Neural progenitor cell (in vitro differentiated cells): ENCODE results near the gene IFT172. TPM values are rescaled to one million over a fixed set of nuclear protein-coding genes. Genes with fewer than 3 reads are reported as not detected.

Experiments
- DNase-seq: peaks from one replicate; pipeline ENCODE4 v3.0.0-alpha.2; 2016; ENCODE audit warnings: low spot score
- H2AFZ ChIP-seq: fragments of 200-600 bp; sonication (generic); replicated peaks from 2 replicates; pipeline ENCODE4 v1.6.1; 2016; ENCODE audit warnings: antibody characterized with exemption
- H3F3A ChIP-seq: fragments of 200-600 bp; sonication (generic); 2 replicates; pipeline ENCODE4 v1.6.1; 2016; ENCODE audit warnings: antibody characterized with exemption, low read depth
- H3K27ac ChIP-seq: fragments of 200-600 bp; sonication (generic); 2 replicates; pipeline ENCODE4 v1.5.1; 2016; ENCODE audit warnings: mild to moderate bottlenecking
- H3K27me3 ChIP-seq: fragments of 200-600 bp; sonication (generic); 2 replicates; pipeline ENCODE4 v1.6.1; 2016; ENCODE audit warnings: mild to moderate bottlenecking, moderate library complexity
- H3K36me3 ChIP-seq: fragments of 200-600 bp; sonication (generic); 2 replicates; pipeline ENCODE4 v1.5.1; 2016
- H3K4me1 ChIP-seq: fragments of 200-600 bp; sonication (generic); 2 replicates; pipeline ENCODE4 v1.6.1; 2016; ENCODE audit warnings: mixed run types
- H3K4me2 ChIP-seq: fragments of 200-600 bp; sonication (generic); 2 replicates; pipeline ENCODE4 v1.6.1; 2016
- H3K4me3 ChIP-seq: fragments of 200-600 bp; sonication (generic); 2 replicates; pipeline ENCODE4 v1.5.1; 2016
- H3K79me2 ChIP-seq: fragments of 200-600 bp; sonication (generic); 2 replicates; pipeline ENCODE4 v1.6.1; 2016; ENCODE audit warnings: low read depth
- H3K9ac ChIP-seq: fragments of 200-600 bp; sonication (generic); 2 replicates; pipeline ENCODE4 v1.6.1; 2016
- H3K9me3 ChIP-seq: fragments of 200-600 bp; sonication (generic); 2 replicates; pipeline ENCODE4 v1.5.1; 2016; ENCODE audit warnings: low read depth
- H4K20me1 ChIP-seq: fragments of 200-600 bp; sonication (generic); 2 replicates; pipeline ENCODE4 v1.6.1; 2016; ENCODE audit warnings: low read depth
- H3K27ac Mint-ChIP-seq: 3 replicates; pipeline ENCODE4 v1.8.0; 2021; ENCODE audit warnings: mixed read lengths
- H3K27me3 Mint-ChIP-seq: 2 replicates; pipeline ENCODE4 v1.8.0; 2022; ENCODE audit warnings: low read depth, mild to moderate bottlenecking, inconsistent platforms, moderate library complexity, mixed read lengths; ENCODE audit not compliant: insufficient read depth
- H3K36me3 Mint-ChIP-seq: 3 replicates; pipeline ENCODE4 v1.8.0; 2021; ENCODE audit warnings: mixed read lengths
- H3K4me1 Mint-ChIP-seq: 3 replicates; pipeline ENCODE4 v1.8.0; 2021; ENCODE audit warnings: mixed read lengths
- H3K4me3 Mint-ChIP-seq: 3 replicates; pipeline ENCODE4 v1.8.0; 2021; ENCODE audit warnings: mild to moderate bottlenecking, moderate library complexity, mixed read lengths
- H3K9me3 Mint-ChIP-seq: 3 replicates; pipeline ENCODE4 v1.8.0; 2020; ENCODE audit warnings: mixed read lengths
- CTCF ChIP-seq: fragments of 200-600 bp; sonication (generic); IDR thresholded peaks from 2 replicates; pipeline ENCODE4 v1.5.1; 2017; ENCODE audit warnings: antibody characterized with exemption, mild to moderate bottlenecking
- EZH2 ChIP-seq: fragments of 200-600 bp; sonication (generic); IDR thresholded peaks from 2 replicates; pipeline ENCODE4 v1.6.1; 2017; ENCODE audit warnings: antibody characterized with exemption, mild to moderate bottlenecking, moderate library complexity
- EZH2phosphoT487 ChIP-seq: fragments of 200-600 bp; sonication (generic); IDR thresholded peaks from 2 replicates; pipeline ENCODE4 v1.6.1; 2017; ENCODE audit warnings: antibody characterized with exemption
- total RNA-seq: library from RNA; depleted of rRNA; stranded (reverse); fragments of >200 nt; gene quantifications from 2 replicates; pipeline ENCODE4 v1.2.3, GENCODE V29; 2015; ENCODE audit warnings: low replicate concordance

Gene IFT172
- total RNA-seq, 1 donor from 2014 or later: 20.3 TPM

GRCh38 chr2:27441226-27441926 is 48.2 kb downstream of the IFT172 start:
- Mint-ChIP-seq H3K27ac (peak overlapping the region; percentile 30), H3K4me3 (peak overlapping the region; percentile 11)

GRCh38 chr2:27435628-27436027 is 53.9 kb downstream of the IFT172 start:
- no peaks in the 10 kb centered on the region for H3K4me1 ChIP-seq
- peaks cover 39% of the 10 kb centered on the region for H4K20me1 ChIP-seq
- peaks cover 53% of the 10 kb centered on the region for H3K36me3 Mint-ChIP-seq
- DNase-seq: no peak
- H3K9me3 Mint-ChIP-seq: no peaks in the 10 kb centered on the region
- no peak overlapping the region for H3K9ac ChIP-seq
- H3F3A ChIP-seq: peaks cover 7% of the 10 kb centered on the region
- H2AFZ ChIP-seq: no peak overlapping the region
- TF ChIP-seq EZH2 (no peak), EZH2phosphoT487 (no peak), CTCF (no peak)
- H3K36me3 ChIP-seq: peaks cover 7% of the 10 kb centered on the region
- H3K4me2 ChIP-seq: no peak overlapping the region
- H3K27ac Mint-ChIP-seq: no peak overlapping the region
- peaks cover 7% of the 10 kb centered on the region for H3K4me1 Mint-ChIP-seq
- H3K27me3 ChIP-seq: no peaks in the 10 kb centered on the region
- no peaks in the 10 kb centered on the region for H3K27me3 Mint-ChIP-seq
- H3K27ac ChIP-seq: no peak overlapping the region
- peaks cover 31% of the 10 kb centered on the region for H3K79me2 ChIP-seq
- H3K4me3 Mint-ChIP-seq: no peak overlapping the region
- H3K4me3 ChIP-seq: no peak overlapping the region
- no peaks in the 10 kb centered on the region for H3K9me3 ChIP-seq

More at GRCh38 chr2:27441226-27441926, 48.2 kb downstream of the IFT172 start:
- Mint-ChIP-seq H3K9me3 (no peaks in the 10 kb centered on the region), H3K27me3 (peaks cover 4% of the 10 kb centered on the region), H3K36me3 (peaks cover 34% of the 10 kb centered on the region), H3K4me1 (peaks cover 9% of the 10 kb centered on the region)
- Histone ChIP-seq H3K79me2 (no peaks in the 10 kb centered on the region), H4K20me1 (peaks cover 12% of the 10 kb centered on the region), H3K36me3 (no peaks in the 10 kb centered on the region), H3F3A (peaks cover 34% of the 10 kb centered on the region), H3K9me3 (no peaks in the 10 kb centered on the region), H3K27me3 (no peaks in the 10 kb centered on the region), H2AFZ (no peak overlapping the region), H3K4me1 (peaks cover 7% of the 10 kb centered on the region), H3K4me2 (peak overlapping the region; percentile 89), H3K9ac (no peak overlapping the region), H3K4me3 (peak overlapping the region; percentile 57), H3K27ac (no peak overlapping the region)
- DNase-seq: peak; percentile 4
- TF ChIP-seq CTCF (no peak), EZH2phosphoT487 (no peak), EZH2 (no peak)

- peak overlapping the region; percentile 51 for H3K4me3 Mint-ChIP-seq
- DNase-seq: no peak
- Histone ChIP-seq H3K36me3 (peaks cover 7% of the 10 kb centered on the region), H3K27me3 (no peaks in the 10 kb centered on the region), H3K79me2 (peaks cover 47% of the 10 kb centered on the region), H2AFZ (no peak overlapping the region), H3K9me3 (no peaks in the 10 kb centered on the region), H4K20me1 (peaks cover 52% of the 10 kb centered on the region), H3K4me1 (peaks cover 12% of the 10 kb centered on the region), H3K4me3 (no peak overlapping the region), H3K9ac (no peak overlapping the region), H3F3A (peaks cover 24% of the 10 kb centered on the region), H3K4me2 (no peak overlapping the region), H3K27ac (no peak overlapping the region)
- no peak overlapping the region for H3K27ac Mint-ChIP-seq
- TF ChIP-seq EZH2 (no peak), EZH2phosphoT487 (no peak), CTCF (no peak)
- H3K4me1 Mint-ChIP-seq: peaks cover 26% of the 10 kb centered on the region
- H3K36me3 Mint-ChIP-seq: peaks cover 32% of the 10 kb centered on the region
- H3K9me3 Mint-ChIP-seq: no peaks in the 10 kb centered on the region
- H3K27me3 Mint-ChIP-seq: no peaks in the 10 kb centered on the region
These were observed 58.1 kb downstream of the IFT172 start for GRCh38 chr2:27431395-27431794.
